Activated CD8-positive, alpha-beta memory T cell treated with anti-CD3 and anti-CD28 coated beads for 48 hours (primary cell): ENCODE results near the gene LPCAT3.
"Not testable (repeated sequence)": the region's sequence is repeated elsewhere in the genome, so short reads cannot be mapped to it uniquely, and the experiment has no call there.

Experiments
- DNase-seq, 3 experiments: peaks; one replicate each; pipeline ENCODE4 v3.0.0-alpha.2; 2020; ENCODE audit warnings: low read depth in 2 of 3, low spot score in 2 of 3

LPCAT3 gene

DNA sequence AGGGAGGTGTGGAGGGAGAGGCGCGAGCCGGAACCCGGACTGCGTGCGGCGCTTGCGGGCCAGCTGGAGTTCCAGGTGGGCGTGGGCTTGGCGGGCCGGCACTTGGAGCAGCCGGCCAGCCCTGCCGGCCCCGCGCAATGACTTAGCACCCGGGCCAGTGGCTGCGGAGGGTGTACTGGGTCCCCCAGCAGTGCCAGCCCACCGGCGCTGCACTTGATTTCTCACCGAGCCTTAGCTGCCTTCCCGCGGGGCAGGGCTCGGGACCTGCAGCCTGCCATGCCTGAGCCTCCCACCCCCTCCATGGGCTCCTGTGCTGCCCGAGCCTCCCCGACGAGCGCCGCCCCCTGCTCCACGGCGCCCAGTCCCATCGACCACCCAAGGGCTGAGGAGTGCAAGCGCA is 19.1 kb upstream of the LPCAT3 start:
- not testable (repeated sequence) for DNase-seq

DNA sequence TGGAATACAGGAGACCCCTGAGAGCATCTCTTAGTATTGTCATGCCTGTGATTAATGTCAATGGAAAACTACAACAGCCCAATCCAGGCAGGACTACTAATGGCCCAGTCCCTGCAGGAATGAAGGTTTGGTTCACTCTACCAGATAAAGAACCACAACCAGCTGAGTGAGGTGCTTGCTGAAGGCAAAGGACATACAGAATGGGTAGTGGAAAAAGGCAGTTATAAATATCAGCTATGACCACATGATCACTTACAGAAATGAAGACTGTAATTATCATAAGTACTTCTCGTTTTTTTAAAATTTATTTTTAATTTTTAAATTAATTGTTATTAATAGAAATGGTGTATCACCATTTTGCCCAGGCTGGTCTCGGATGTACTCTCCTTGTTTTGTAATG is 17.2 kb upstream of the LPCAT3 start:
- no peak for DNase-seq

GRCh38 chr12:7034464-7034863 is 16.2 kb upstream of the LPCAT3 start:
- no peak for DNase-seq

GRCh38 chr12:7032990-7033389 is 14.7 kb upstream of the LPCAT3 start:
- no peak for DNase-seq

GRCh38 chr12:7031306-7031705 is 13.0 kb upstream of the LPCAT3 start:
- no peak for DNase-seq

GRCh38 chr12:7026854-7027253 is 8.6 kb upstream of the LPCAT3 start:
- DNase-seq: no peak

DNA sequence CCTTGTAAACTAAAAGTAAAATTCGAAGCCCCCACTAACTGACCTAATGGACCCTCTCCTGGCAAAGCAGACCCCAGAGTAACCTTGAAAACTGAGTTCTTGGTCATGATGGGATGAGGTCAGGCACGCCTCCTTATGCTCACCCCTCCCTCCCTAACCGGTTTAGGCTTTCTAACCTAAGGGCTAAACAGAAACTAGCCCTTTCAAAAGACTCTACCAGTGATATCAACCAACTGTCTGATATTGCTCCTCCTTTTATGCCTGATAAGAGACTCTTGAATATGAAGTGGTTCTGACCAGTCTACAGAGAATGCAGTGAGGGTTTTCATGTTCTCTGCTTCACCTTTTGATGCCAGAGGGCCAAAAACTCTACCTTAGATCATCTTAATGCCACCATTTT is 4.8 kb upstream of the LPCAT3 start:
- DNase-seq: no peak

DNA sequence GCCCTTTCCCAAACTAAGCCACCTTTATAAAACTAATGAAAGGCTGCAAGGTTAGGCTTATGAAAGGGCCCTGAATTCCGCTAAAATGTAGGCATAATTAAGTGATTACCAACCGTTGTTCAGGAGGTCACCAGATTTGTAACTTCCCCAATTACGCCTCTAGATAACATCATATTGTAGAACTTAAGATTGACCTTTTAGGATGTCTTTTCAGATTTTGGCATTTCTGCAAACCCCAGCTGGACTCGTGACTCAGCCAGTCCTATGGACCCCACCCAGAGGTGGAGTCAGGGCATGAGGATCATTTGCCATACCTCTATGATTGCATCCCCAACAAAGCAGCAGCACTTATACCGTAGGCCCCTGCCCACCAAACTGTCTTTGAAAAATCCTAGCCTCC is 3.7 kb upstream of the LPCAT3 start:
- DNase-seq: no peak

DNA sequence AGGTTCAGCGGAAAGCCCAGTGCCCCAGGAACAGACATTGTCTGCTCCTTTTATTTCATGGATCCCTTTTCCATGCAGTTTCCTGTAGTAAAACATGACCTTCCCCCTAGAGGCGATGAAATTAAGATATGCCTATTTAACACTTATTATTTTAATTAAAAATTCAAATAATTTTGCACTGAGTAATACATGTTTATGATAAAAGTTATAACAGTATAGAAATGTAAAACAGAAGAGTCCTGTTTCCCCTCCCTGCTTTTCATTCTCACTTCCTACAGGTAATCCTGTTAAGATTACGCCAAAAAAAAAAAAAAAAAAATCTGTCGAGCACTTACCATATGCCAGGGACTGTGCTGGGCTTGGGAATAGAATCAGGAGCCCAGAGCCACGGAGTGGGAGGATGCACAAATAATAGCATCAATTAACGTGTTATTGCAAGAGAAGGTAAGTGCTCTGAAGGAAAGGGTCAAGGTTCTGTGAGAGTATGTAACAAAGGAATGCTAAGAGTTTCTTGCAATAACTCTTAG is 830 bp upstream of the LPCAT3 start:
- no peak for DNase-seq

GRCh38 chr12:7017870-7018349 is 366 bp downstream of the LPCAT3 start:
- peak in 1 of 3 experiments; percentile 28 for DNase-seq

DNA sequence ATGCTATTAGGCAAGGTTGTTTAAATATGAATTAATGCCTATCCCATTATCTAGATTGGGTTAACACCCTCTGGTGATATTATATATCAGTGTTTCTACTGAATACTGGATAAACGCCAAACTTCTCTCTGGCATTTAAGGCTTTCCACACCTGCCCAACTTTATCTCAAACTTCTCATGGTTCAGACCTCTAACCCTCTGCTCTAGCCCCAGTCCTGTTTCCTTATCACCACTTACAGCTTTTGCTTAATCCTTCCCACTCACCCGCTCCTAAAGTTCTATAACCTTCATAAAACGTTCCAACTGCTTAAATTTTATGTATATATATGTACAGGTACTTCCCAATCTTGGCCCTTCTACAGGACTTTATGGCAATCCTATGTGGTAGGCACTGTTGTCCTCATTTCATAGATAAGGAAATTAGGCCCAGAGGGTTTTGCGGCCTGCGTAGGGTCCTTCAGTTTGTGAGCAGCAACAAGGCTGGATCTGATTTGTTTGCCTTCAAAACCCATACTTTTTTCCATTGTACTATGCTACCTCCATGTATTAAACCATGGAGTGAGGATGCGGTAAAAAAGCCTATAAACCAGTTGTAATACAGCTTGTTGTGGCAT is 1.2 kb downstream of the LPCAT3 start:
- no peak for DNase-seq

DNA sequence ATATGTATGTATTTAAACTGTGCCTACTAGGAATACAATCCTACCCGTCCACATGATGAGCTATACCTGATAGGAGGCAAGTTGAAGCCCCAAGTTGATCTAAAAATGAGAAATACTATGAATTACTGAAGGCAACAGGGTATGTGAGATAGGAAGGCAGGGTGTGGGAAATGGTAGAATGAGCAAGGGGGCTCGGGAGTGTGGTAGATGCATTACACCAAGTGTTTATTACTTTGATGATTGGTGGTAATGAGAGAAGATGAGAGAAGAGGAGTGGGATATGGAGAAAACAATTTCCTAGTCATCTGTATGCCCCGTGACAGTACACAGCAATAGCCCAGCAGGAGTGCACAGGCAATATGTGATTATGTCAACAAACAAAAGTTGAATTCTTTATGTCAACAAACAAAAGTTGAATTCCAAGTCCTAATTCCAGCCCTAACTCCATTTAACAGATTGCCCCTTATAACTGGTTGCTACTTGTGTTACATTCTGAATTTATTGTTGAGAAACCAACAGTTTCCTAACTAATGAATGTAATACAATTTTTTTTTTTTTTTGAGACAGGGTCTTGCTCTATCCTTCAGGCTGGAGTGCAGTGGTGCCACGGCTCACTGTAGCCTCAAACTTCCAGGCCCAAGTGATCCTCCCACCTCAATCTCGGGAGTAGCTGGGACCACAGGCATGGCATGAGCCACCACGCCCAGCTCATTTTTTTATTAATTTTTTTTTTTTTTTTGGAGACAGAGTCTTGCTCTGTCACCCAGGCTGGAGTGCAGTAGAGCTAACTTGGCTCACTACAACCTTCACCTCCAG is 2.5 kb downstream of the LPCAT3 start:
- no peak for DNase-seq

- no peak for DNase-seq
Measured at GRCh38 chr12:7013101-7013500, 5.2 kb downstream of the LPCAT3 start.

GRCh38 chr12:7012024-7012607 is 6.2 kb downstream of the LPCAT3 start:
- no peak for DNase-seq

DNA sequence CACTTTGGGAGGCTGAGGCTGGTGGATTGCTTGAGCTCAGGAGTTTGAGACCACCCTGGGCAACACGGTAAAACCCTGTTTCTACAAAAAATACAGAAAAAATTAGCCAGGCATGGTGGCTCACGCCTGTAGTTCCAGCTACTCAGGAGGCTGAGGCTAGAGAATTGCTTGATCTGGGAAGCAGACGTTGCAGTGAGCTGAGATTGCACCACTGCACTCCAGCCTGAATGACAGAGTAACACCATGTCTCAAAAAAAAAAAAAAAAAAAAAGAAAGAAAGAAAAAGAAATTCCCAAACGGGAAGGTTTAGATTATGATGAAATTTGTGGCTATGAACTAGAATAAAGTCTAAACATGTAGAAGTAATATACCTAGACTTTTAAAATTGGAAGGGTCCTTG is 6.9 kb downstream of the LPCAT3 start:
- not testable (repeated sequence) for DNase-seq

DNA sequence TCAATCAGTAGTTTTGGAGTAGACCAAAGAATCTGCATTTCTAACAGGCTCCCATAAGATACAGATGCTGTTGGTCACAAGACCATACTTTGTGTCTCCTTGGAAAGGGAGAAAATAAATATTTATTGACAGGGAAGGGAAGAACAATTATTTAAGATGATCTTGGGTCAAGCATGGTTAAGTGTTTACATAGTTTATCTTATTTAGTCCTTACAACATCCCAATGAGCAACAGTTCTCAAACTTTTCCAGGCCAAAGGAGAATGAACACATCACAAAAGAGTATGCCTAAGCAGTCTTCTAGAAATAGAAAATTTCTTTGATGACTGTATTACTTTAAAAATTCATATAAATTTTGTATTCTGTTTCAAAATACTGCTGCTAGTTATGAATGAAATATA is 8.8 kb downstream of the LPCAT3 start:
- no peak for DNase-seq

- no peak for DNase-seq
Measured at GRCh38 chr12:7008864-7009263, 9.4 kb downstream of the LPCAT3 start.

- DNase-seq: no peak
Measured at GRCh38 chr12:7006639-7007038, 11.6 kb downstream of the LPCAT3 start.

GRCh38 chr12:7005311-7005710 is 13.0 kb downstream of the LPCAT3 start:
- DNase-seq: no peak

DNA sequence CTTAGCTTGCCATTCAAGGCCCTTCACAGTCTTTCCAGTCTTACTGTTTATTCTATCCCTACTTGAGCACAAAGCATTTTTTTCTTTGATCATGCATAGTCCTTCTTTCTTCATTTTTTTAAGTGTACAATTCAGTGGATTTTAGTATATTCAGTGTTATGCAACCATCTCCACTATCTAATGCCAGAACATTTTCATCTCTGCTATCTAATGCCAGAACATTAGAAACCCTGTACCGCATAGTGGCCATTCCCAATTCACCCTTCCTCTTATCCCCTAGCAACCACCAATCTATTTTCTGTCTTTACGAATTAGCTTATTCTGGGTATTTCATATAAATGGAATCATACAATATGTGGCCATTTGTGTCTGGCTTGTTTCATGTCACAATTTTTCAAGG is 13.4 kb downstream of the LPCAT3 start:
- no peak for DNase-seq

DNA sequence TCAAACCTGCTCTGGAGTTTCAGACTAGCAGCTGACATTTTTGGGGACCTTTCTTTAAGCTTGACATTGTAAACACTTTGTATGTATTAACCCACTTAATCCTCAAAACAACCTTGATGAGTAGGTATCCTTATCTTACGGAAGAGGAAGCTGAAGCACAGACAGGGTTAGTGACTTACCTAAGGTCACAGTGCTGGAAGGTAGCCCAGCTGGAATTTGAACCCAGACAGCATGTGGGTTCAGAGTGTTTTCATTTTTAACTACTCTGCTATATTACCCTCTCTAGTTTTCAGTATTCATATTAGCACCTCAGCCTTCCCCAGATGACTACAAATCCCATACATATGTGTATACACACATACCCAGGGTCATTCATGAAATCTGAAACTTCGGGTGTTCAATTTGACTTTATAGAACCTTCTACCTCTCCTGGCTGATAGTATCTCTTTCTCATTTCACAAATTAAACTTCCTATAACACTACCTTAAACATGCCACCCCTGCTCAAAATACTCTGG is 13.9 kb downstream of the LPCAT3 start:
- DNase-seq: no peak
